Lower lobe of right lung (tissue), 2 donors: Measurements from ENCODE around the gene CCDC13. TPM values are rescaled to one million over a fixed set of nuclear protein-coding genes. Genes with fewer than 3 reads are reported as not detected.
A peak's percentile ranks its signal among the peaks of the same experiment; 100 is the strongest.

ENCODE experiments used
- ATAC-seq, 2 donors: fragments of 200-7000 bp; cut with Tn5 transposase; one replicate each; pipeline ENCODE4 v1.9.1; 2020 to 2022; ENCODE audit warnings: mild to moderate bottlenecking in 2 of 2, moderate library complexity in 2 of 2
- DNase-seq: peaks from one replicate; pipeline ENCODE4 v3.0.0-alpha.2; 2020
- H3K27ac ChIP-seq: fragments of 200-600 bp; one replicate; pipeline ENCODE4 v1.8.0; 2022
- H3K27me3 ChIP-seq: fragments of 200-600 bp; one replicate; pipeline ENCODE4 v1.8.0; 2022; ENCODE audit warnings: low read depth
- H3K36me3 ChIP-seq: fragments of 200-600 bp; one replicate; pipeline ENCODE4 v1.8.0; 2022; ENCODE audit warnings: mild to moderate bottlenecking
- H3K4me1 ChIP-seq: fragments of 200-600 bp; one replicate; pipeline ENCODE4 v1.8.0; 2022
- H3K4me3 ChIP-seq: fragments of 200-600 bp; one replicate; pipeline ENCODE4 v1.8.0; 2022; ENCODE audit warnings: mild to moderate bottlenecking
- H3K9me3 ChIP-seq: fragments of 200-600 bp; one replicate; pipeline ENCODE4 v1.8.0; 2022
- CTCF ChIP-seq: fragments of 200-600 bp; IDR thresholded peaks from one replicate; pipeline ENCODE4 v1.8.0; 2022; ENCODE audit warnings: antibody characterized with exemption, mild to moderate bottlenecking
- intact Hi-C: fragments of 100-400 bp; cut with DNase I; formaldehyde crosslinking; loops from one replicate; pipeline ENCODE4 v1.11.0; 2022
- total RNA-seq: library from RNA; stranded (reverse); fragmentation: NEBNext Ultra II Directional; extraction: Animal tissue kit (Norgen Biotek cat#: 25700); gene quantifications from one replicate; pipeline ENCODE4 v1.2.1, GENCODE V29; 2021
- donor health status: DM: no; HTN: yes; CAD: no; lungs with severe emphysema.

CCDC13 gene
- total RNA-seq, 1 donor from 2014 or later, result 2.5 TPM

GRCh38 chr3:42795621-42796181 is 22.6 kb upstream of the CCDC13 start:
- Histone ChIP-seq H3K9me3 (no peaks in the 10 kb centered on the region), H3K36me3 (peaks cover 20% of the 10 kb centered on the region), H3K27ac (no peak overlapping the region), H3K27me3 (no peaks in the 10 kb centered on the region), H3K4me1 (peaks cover 11% of the 10 kb centered on the region), H3K4me3 (no peak overlapping the region)
- intact Hi-C loops, result no loop called here
- DNase-seq, result no peak
- no peak for TF ChIP-seq CTCF
- no peak for ATAC-seq

- H3K9me3 ChIP-seq, result no peaks in the 10 kb centered on the region
- no peak for DNase-seq
- intact Hi-C loops, result no loop called here
- no peak overlapping the region for H3K4me3 ChIP-seq
- H3K27ac ChIP-seq, result no peak overlapping the region
- peaks cover 35% of the 10 kb centered on the region for H3K36me3 ChIP-seq
- H3K4me1 ChIP-seq, result peaks cover 14% of the 10 kb centered on the region
- no peaks in the 10 kb centered on the region for H3K27me3 ChIP-seq
- TF ChIP-seq CTCF, result no peak
- peak in 1 of 2 donors; percentile 70 for ATAC-seq
Measured at GRCh38 chr3:42790714-42791229, 17.7 kb upstream of the CCDC13 start.

- no peak for TF ChIP-seq CTCF
- intact Hi-C loops, result no loop called here
- H3K27me3 ChIP-seq, result no peaks in the 10 kb centered on the region
- H3K27ac ChIP-seq, result no peak overlapping the region
- peaks cover 44% of the 10 kb centered on the region for H3K36me3 ChIP-seq
- H3K4me3 ChIP-seq, result no peak overlapping the region
- no peaks in the 10 kb centered on the region for H3K9me3 ChIP-seq
- ATAC-seq (no peak), DNase-seq (no peak)
- H3K4me1 ChIP-seq, result peaks cover 14% of the 10 kb centered on the region
Measured at GRCh38 chr3:42786631-42787030, 13.6 kb upstream of the CCDC13 start.

GRCh38 chr3:42786212-42786611 is 13.2 kb upstream of the CCDC13 start:
- Histone ChIP-seq H3K27me3 (no peaks in the 10 kb centered on the region), H3K4me3 (no peak overlapping the region), H3K36me3 (peaks cover 42% of the 10 kb centered on the region), H3K27ac (no peak overlapping the region), H3K4me1 (peaks cover 14% of the 10 kb centered on the region), H3K9me3 (no peaks in the 10 kb centered on the region)
- no peak for TF ChIP-seq CTCF
- ATAC-seq (no peak), DNase-seq (no peak)
- intact Hi-C loops, result no loop called here

- ATAC-seq (peak; percentile 82 to 84), DNase-seq (no peak)
- peaks cover 16% of the 10 kb centered on the region for H3K4me1 ChIP-seq
- H3K9me3 ChIP-seq, result no peaks in the 10 kb centered on the region
- TF ChIP-seq CTCF, result peak; percentile 83
- no peak overlapping the region for H3K27ac ChIP-seq
- intact Hi-C loops, result no loop called here
- H3K27me3 ChIP-seq, result no peaks in the 10 kb centered on the region
- H3K36me3 ChIP-seq, result peaks cover 31% of the 10 kb centered on the region
- H3K4me3 ChIP-seq, result no peak overlapping the region
Measured at GRCh38 chr3:42780892-42781700, 8.0 kb upstream of the CCDC13 start.
